Measurements from ENCODE around the gene PDS5B. TPM values are rescaled to one million over a fixed set of nuclear protein-coding genes. Genes with fewer than 3 reads are reported as not detected.

The PDS5B gene
- total and polyA plus RNA-seq, 2 of the 8 experiments (the other 6 are each of a cell fraction or from before 2014, with no cell fraction given), result 5.5 to 54.6 TPM

DNA sequence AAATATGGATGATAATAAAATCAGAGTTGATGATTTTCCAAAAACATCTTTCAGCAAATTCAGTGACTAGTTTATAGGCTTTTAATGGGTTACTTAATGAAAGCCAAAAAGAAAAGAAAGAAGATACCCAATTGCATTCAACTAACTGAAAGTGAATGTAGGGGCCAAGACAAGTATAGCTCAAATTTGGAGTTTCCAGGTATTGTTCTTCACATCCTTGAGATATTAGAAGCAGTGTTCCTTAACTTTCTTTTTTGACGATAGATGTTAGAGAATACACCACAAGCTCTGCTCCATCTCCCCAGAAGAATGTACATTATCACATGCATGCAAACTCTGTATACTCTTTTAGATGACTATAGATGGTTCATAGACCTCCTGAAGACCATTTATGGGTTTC is 43.6 kb downstream of the PDS5B start:
- H3K9ac ChIP-seq (replicated peaks in 1 of 4; ENCODE audit: extremely low read depth in 1 of 4, low read depth in 3 of 4, low read length in 3 of 4), result no peak overlapping the region
- no peak overlapping the region for H3K4ac ChIP-seq (replicated peaks; ENCODE audit: insufficient read length, low read depth, low read length)
- no peak overlapping the region for H3K4me3 ChIP-seq (ENCODE audit: extremely low read depth in 1 of 4, insufficient read depth in 2 of 4, low read depth in 3 of 4, low read length in 4 of 4)
- peaks cover 4 to 87% of the 10 kb centered on the region in 2 experiments; a peak in 3 of 4 replicates for H3K79me2 ChIP-seq (ENCODE audit: control insufficient read depth in 1 of 2, insufficient read depth in 2 of 2, low read length in 2 of 2)
- H3K56ac ChIP-seq (replicated peaks; ENCODE audit: insufficient read length, low read depth, low read length), result no peak overlapping the region
- peaks cover 6% of the 10 kb centered on the region for H3K79me1 ChIP-seq (ENCODE audit: low read depth, low read length)
- H3K27me3 ChIP-seq (replicated peaks in 1 of 4; ENCODE audit: control insufficient read depth in 3 of 4, extremely low read depth in 1 of 4, insufficient read depth in 3 of 4, low read length in 3 of 4), result no peaks in the 10 kb centered on the region
- no peak overlapping the region for H4K5ac ChIP-seq (ENCODE audit: insufficient read length, low read depth, low read length)
- H3K4me1 ChIP-seq (replicated peaks in 1 of 4; ENCODE audit: control insufficient read depth in 3 of 4, insufficient read depth in 4 of 4, low read length in 3 of 4), result peaks cover 0 to 5% (median 0%) of the 10 kb centered on the region in 4 experiments; a peak in 2 of 7 replicates
- no peak overlapping the region for H2BK15ac ChIP-seq (ENCODE audit: low read length)
- WGBS, 2 experiments (ENCODE audit: extremely low coverage in 1 of 2, insufficient coverage in 1 of 2, insufficient read length in 1 of 2, insufficient replicate concordance in 2 of 2, low coverage in 1 of 2, low lambda C conversion rate in 2 of 2, missing lambda C conversion rate in 1 of 2), result 91% methylated on average over 1 of the region's 1 CpG; no CpG with 5 or more reads in 1 of the 2 experiments
- H2AK5ac ChIP-seq (ENCODE audit: low read depth, low read length), result no peak overlapping the region
- ChIA-PET CTCF (ENCODE audit: partially characterized antibody) (interaction anchor here (1.8 kb wide), 1 partner anchor 48 kb away, joined by 5 read pairs; no protein-coding TSS in a partner anchor), POLR2A (ENCODE audit: partially characterized antibody) (no interaction called here)
- H3K36me3 ChIP-seq (ENCODE audit: control insufficient read depth in 2 of 4, insufficient read depth in 4 of 4, low read length in 3 of 4), result no peaks in the 10 kb centered on the region
- H2AFZ ChIP-seq (ENCODE audit: low read length), result no peak overlapping the region
- no peak overlapping the region for H3K18ac ChIP-seq (ENCODE audit: extremely low read depth, low read length)
- no peaks in the 10 kb centered on the region for H3K23me2 ChIP-seq (ENCODE audit: low read depth, low read length)
- no peak overlapping the region for H4K91ac ChIP-seq (replicated peaks; ENCODE audit: insufficient read length, low read length)
- no peak overlapping the region for H2BK120ac ChIP-seq (replicated peaks; ENCODE audit: low read depth, low read length)
- H3K14ac ChIP-seq (ENCODE audit: insufficient read length), result no peak overlapping the region
- peaks cover 5 to 9% of the 10 kb centered on the region in 2 experiments for H4K20me1 ChIP-seq (replicated peaks in 1 of 2; ENCODE audit: control insufficient read depth in 1 of 2, insufficient read depth in 2 of 2, low read length in 2 of 2)
- H2BK20ac ChIP-seq (ENCODE audit: low read length), result no peak overlapping the region
- no peak overlapping the region for H3K27ac ChIP-seq (ENCODE audit: low read depth, low read length)
- FAIRE-seq (no peak), DNase-seq (ENCODE audit: low read depth in 1 of 2, low spot score in 2 of 2) (no peak)
- H3K9me3 ChIP-seq (ENCODE audit: insufficient read depth in 2 of 2, low read depth in 1 of 2, low read length in 1 of 2), result no peaks in the 10 kb centered on the region
- H2BK12ac ChIP-seq (ENCODE audit: low read depth, low read length), result no peak overlapping the region
- TF ChIP-seq NRF1 (IDR thresholded peaks at IDR 0.05; ENCODE audit: low read depth, low read length), result no peak
- TF ChIP-seq, protein P1, sequence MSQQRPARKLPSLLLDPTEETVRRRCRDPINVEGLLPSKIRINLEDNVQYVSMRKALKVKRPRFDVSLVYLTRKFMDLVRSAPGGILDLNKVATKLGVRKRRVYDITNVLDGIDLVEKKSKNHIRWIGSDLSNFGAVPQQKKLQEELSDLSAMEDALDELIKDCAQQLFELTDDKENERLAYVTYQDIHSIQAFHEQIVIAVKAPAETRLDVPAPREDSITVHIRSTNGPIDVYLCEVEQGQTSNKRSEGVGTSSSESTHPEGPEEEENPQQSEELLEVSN (IDR thresholded peaks at IDR 0.05), result no peak
- TF ChIP-seq RNF2 (IDR thresholded peaks at IDR 0.05; ENCODE audit: borderline replicate concordance, low read depth, low read length, missing control alignments, poor library complexity, severe bottlenecking), result no peak
- no peak for TF ChIP-seq YY1 (IDR thresholded peaks at IDR 0.05; ENCODE audit: low read depth, low read length)
- TF ChIP-seq PHF8 (conservative IDR thresholded peaks at IDR 0.05; ENCODE audit: low read depth, low read length), result no peak
- no peak overlapping the region for H3K23ac ChIP-seq (ENCODE audit: insufficient read length)
- H2BK5ac ChIP-seq (ENCODE audit: low read depth, low read length), result no peak overlapping the region
- no peak overlapping the region for H3K4me2 ChIP-seq (ENCODE audit: insufficient read depth in 1 of 2, low read depth in 2 of 2, low read length in 2 of 2)
- H4K8ac ChIP-seq (ENCODE audit: extremely low read depth, insufficient read depth, low read length), result no peak overlapping the region

Measured in H1 (cell line).